Astrocyte (in vitro differentiated cells and primary cell): ENCODE data around the gene CRHR1.

Source experiments
- CTCF ChIP-seq: IDR thresholded peaks from 2 replicates; pipeline ENCODE4 v1.5.1; 2011; ENCODE audit warnings: low read depth, mild to moderate bottlenecking, inconsistent platforms, low read length, moderate library complexity; ENCODE audit not compliant: insufficient read depth
- EZH2 ChIP-seq: IDR thresholded peaks from 2 replicates; pipeline ENCODE4 v1.6.1; 2012; ENCODE audit warnings: mild to moderate bottlenecking, low read length, inconsistent platforms; ENCODE audit not compliant: insufficient read depth

DNA sequence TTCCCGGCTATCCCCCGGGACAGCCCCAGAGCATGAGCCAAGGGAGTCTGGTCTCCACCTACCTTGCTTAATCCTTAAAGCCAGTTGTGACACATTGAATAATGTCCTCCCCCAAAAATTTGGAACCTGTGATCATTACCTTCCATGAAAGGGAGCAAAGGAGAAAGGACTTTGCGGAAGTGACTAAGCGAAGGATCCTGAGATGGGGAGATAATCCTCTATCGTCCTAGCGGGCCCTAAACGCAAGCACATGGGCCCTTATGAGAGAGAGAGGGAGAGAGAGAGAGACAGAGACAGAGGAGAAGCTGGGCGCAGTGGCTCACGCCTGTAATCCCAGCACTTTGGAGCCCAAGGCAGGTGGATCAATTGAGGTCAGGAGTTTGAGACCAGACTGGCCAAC lies 70.1 kb downstream of the CRHR1 start:
- no peak for TF ChIP-seq CTCF
- TF ChIP-seq EZH2, result no peak
